HG02798 (cell line): ENCODE data around the gene MRPL4.
"Not testable (repeated sequence)": the region's sequence is repeated elsewhere in the genome, so short reads cannot be mapped to it uniquely, and the experiment has no call there.

Experiments used
- ATAC-seq: cut with Tn5 transposase; IDR thresholded peaks from one replicate; pipeline ENCODE4 v1.9.1; 2021; ENCODE audit warnings: mild to moderate bottlenecking; ENCODE audit not compliant: unreplicated experiment, poor library complexity

MRPL4 gene

GRCh38 chr19:10228920-10229319 lies 23.1 kb upstream of the MRPL4 start:
- ATAC-seq = no peak

- ATAC-seq = peak; percentile 23
These were observed 21.7 kb upstream of the MRPL4 start for GRCh38 chr19:10230173-10230860.

GRCh38 chr19:10230861-10231611 lies 21.0 kb upstream of the MRPL4 start, which contains the start of gene S1PR2:
TSS of gene S1PR2 (minus strand) at chr19:10231331. CDS start at chr19:10224905, 6,426 bp downstream.
- peak; percentile 48 for ATAC-seq

DNA sequence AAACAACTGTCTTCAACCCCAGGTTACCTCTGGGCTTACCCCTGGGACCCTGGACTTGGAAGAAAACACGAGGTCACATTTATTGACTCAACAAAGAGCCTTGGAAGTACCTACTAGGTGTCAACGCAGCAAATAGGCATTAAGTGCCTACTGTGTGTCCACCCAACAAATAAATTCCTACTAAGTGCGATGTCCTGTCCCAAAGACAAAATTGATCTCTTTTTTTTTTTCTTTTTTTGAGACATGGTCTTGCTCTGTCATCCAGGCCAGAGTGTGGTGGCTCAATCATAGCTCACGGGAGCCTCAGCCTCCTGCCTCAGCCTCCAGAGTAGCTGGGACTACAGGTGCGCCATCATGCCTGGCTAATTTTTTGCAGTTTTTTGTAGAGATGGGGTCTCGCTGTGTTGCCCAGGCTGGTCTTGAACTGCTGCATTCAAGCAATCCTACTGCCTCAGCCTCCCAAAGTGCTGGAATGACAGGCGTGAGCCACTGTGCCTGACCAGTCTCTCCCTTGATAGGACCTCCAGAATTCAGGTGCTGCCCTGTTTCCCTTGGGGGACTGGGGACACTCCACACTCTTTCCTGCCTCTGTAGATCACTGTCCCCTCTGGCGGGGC lies 20.3 kb upstream of the MRPL4 start:
- ATAC-seq = no peak

DNA sequence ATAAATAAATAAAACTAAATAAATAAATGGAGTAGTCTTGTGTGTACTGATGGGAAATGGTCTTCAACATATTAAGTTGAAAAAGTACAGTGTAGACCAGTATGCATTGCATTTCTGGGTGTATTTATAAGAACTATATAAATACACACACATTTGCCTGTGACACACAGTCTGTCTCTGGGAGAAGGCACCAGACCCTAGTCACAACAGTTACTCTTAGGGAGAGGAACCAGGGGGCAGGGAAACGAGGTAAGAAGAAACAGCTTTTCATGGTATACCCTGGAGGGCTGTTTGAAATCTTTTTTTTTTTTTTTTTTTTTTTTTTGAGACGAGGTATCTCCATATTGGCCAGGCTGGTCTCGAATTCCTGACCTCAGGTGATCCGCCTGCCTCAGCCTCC lies 18.1 kb upstream of the MRPL4 start:
- ATAC-seq = no peak

DNA sequence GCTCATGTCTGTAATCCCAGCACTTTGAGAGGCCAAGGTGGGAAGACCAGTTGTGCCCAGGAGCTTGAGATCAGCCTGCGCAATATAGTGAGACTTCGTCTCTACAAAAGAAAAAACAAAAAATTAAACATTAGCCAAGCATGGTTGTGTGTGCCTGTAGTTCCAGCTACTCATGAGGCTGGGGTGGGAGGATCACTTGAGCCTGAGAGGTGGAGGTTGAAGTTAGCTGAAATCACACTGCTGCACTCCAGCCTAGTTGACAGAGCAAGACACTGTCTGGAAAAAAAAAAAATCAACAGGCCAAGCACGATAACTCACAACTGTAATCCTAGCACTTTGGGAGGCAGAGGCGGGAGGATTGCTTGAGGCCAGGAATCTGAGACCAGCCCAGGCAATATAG lies 17.0 kb upstream of the MRPL4 start:
- no peak for ATAC-seq

DNA sequence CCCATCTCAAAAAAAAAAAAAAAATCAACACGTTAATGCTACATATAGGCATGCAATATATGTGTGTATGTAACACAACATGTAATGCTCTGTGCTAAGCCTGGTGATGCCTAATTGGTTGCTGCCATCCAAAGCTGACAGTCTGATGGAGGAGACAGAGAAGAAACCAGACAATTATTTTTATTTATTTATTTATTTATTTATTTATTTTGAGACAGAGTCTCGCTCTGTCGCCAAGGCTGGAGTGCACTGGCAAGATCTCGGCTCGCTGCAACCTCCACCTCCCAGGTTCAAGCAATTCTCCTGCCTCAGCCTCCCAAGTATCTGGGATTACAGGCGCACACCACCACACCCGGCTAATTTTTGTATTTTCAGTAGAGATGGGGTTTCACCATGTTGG lies 16.6 kb upstream of the MRPL4 start:
- ATAC-seq = not testable (repeated sequence)

DNA sequence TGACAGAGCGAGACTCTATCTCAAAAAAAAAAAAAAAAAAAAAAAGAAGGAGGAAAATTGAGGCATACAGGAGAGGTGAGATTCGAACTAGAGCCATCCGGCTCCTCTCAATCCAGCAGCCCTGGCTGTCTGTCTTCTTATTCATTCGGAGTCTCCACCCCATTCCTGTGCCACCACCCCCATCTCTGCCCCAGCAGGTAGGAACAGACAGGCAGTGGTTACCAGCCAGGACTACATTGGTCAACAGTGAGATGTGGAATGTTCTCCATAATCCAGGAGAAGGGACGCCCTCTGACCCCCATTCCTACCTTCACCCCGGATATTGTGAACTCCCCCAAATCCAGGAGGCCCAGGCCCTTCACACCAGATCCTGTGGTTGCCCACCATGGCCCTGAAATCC lies 14.3 kb upstream of the MRPL4 start:
- ATAC-seq = no peak

DNA sequence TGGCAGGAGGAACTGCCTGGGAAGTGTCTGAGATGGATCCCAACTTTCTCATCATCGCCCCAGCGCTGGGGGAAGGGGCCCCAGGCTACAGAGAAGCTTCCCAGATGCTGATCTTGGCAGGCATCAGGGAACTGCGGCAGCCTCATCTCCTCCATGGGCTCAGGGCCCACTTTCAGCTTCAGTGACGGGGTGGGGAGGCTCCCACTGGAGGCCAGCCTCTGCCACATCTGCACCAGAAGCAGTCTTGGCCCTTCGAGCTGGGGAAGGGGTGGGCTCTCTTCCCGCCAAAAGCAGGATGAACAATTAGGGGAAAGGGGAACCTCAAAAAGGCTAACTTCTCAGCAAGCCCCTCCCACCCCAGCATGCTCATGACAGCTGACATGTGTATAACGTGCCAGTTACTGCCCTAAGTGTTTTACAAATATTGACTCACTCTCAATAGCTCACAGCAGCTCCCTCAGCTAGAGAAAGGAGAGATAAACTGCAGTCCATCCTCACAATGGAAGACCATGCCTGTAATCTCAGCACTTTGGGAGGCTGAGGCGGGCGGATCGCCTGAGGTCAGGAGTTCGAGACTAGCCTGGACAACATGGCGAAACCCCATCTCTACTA lies 13.7 kb upstream of the MRPL4 start:
- no peak for ATAC-seq

DNA sequence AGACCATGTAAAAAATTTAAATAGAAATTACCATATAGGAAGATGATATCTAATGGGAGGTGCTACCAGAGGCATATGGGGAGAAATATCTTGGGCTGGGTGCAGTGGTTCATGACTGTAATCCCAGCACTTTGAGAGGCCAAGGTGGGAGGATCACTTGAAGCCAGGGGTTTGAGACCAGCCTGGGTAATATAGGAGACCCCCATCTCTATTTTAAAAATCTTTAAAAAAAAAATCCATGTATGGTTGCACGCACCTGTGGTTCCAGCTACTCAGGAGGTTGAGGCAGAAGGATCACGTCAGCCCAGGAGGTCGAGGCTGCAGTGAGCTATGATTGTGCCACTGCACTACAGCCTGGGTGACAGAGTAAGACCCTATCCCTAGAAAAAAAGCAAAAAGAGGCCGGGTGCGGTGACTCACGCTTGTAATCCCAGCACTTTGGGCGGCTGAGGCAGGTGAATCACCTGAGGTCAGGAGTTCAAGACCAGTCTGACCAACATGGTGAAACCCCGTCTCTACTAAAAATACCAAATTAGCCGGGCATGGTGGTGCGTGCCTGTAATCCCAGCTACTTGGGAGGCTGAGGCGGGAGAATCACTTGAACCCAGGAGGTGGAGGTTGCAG lies 10.1 kb upstream of the MRPL4 start:
- ATAC-seq = not testable (repeated sequence)

GRCh38 chr19:10243606-10244005 lies 8.4 kb upstream of the MRPL4 start:
- no peak for ATAC-seq

- ATAC-seq = no peak
These were observed 6.7 kb upstream of the MRPL4 start for GRCh38 chr19:10245189-10245939.

DNA sequence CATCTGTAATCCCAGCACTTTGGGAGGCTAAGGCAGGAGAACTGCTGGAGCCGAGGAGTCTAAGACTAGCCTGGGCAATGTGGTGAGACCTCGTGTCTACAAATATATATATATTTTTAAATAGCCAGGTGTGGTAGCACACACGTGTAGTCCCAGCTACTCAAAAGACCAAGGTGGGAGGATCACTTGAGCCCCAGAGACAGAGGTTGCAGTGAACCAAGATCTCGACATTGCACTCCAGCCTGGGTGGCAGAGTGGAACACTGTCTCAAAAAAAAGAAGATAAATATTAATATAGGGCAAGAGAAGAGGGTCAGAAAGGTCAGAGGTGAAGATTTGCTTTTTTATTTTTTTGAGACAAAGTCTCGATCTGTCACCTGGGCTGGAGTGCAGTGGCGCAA lies 5.5 kb upstream of the MRPL4 start:
- ATAC-seq = no peak

DNA sequence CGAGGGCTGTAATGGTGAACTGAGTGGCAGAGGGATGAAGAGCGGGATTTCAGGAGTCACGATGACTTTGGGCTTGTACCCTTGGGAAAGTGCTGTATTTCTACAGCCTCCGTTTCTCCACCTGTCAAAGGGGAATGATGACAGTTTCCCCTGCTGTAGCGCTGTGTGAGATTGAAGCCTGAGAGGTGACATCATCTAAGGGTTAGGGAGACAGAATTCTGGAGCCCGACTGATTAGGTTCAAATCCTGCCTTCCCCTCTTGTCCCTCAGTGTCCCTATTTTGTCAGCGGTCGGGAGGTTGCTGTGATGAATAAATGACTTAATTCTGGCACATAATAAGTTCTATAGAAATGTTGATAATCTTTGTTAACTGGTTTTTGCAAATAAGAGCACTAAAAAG lies 693 bp downstream of the MRPL4 start:
- no peak for ATAC-seq

DNA sequence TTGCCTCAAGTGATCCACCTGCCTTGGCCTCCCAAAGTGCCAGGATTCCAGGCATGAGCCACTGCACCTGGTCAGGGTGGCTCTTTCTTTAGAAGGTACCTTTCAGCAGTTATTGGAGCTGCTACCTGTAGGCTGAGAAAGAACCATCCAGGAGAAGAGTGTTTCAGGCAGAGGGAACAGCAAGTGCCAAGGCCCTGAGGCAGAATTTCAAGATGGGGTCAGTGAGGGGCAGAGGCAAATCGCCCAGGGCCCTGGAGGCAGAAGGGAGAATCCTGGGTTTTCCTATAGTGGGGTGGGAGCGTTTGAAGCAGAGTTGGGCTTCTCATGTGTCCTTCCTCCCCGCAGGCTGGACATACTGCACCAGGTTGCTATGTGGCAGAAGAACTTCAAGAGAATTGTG lies 2.2 kb downstream of the MRPL4 start:
- ATAC-seq = no peak

DNA sequence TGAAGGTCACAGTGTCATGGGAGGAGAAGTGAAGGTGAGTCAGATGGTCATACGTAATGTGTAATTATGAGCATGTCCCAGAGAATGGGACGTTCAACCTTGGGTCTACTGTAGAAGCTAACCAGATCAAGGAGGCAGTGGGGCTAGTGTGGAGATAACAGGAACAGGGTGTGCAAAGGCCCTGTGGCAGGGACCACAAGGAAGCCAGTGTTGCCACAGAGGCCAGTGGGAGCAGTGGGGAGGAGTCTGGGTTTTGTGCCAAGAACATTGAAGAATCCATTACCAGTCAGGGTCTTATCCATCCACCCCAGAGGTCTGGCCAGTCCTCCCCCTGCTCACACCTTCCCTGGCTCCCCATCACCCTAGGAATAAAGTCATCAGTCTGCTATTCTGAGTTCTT lies 3.3 kb downstream of the MRPL4 start:
- ATAC-seq = no peak

DNA sequence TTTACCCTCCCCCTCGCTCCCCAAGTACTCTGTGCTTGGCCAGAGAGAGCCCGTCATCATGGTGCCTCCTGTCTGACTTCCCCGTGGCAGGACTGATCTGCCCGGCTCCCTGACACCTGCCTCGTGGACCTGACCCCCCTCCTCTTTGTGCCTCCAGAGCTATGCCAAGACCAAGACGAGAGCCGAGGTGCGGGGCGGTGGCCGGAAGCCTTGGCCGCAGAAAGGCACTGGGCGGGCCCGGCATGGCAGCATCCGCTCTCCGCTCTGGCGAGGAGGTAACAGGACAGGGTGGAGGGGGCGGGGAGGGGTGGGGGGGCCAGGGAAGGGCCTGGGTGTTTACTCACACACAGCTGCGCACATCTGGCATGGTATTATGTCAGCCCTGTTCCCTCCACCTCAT lies 4.5 kb downstream of the MRPL4 start:
- ATAC-seq = no peak

DNA sequence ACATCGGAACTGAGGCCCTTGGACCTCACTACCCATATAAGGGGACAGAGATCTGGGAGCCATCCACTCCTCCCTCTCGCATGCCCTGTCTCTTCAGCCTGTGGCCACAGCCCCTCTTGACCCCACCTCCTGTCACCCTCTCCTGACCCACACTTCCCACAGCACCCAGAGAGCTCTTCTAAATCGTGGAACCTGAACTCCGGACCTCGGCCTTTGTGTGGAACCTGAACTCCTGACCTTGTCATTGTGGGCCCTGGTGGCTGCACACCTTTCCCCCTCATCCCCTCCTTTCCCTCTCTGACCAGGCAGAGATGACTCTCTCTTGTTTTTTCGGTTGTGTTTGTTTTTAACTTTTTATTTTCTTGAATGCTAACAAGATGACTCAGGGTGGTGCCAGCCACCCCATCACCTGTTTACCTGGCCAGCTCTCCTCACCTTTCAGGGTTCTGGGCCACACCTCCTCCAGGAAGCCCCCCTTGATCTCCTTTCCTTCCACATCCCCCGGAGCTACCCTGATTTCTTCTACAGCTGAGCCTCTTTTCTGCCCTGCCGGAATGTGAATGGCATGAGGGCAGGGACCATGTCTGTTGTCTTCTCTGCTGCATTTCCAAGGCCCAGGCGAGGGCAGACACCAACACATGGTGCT lies 5.1 kb downstream of the MRPL4 start:
- ATAC-seq = no peak

DNA sequence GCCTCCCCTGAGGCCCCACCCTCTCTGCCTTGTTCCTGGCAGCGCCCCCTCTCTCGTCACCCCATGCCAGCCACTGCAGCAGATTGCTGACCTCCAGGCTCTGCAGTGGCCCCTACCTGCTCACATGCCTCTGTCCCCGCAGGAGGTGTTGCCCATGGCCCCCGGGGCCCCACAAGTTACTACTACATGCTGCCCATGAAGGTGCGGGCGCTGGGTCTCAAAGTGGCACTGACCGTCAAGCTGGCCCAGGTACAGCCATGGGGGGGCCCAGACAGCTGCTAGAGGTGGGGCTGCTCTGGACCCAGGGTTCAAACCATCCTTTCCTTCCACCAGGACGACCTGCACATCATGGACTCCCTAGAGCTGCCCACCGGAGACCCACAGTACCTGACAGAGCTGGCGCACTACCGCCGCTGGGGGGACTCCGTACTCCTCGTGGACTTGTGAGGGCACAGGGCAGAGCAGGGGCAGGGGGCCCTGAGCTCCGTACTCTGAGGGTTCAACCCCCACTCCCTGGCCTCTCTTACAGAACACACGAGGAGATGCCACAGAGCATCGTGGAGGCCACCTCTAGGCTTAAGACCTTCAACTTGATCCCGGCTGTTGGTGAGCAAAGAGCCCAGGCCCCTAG lies 6.2 kb downstream of the MRPL4 start:
- no peak for ATAC-seq
